NCI-H1092 (cell line): ENCODE measurements around the gene GRIK4.

ENCODE experiments used
- DNase-seq: peaks from one replicate; lab custom pipeline; 2025; lab: John Stamatoyannopoulos, UW

GRIK4 gene

DNA sequence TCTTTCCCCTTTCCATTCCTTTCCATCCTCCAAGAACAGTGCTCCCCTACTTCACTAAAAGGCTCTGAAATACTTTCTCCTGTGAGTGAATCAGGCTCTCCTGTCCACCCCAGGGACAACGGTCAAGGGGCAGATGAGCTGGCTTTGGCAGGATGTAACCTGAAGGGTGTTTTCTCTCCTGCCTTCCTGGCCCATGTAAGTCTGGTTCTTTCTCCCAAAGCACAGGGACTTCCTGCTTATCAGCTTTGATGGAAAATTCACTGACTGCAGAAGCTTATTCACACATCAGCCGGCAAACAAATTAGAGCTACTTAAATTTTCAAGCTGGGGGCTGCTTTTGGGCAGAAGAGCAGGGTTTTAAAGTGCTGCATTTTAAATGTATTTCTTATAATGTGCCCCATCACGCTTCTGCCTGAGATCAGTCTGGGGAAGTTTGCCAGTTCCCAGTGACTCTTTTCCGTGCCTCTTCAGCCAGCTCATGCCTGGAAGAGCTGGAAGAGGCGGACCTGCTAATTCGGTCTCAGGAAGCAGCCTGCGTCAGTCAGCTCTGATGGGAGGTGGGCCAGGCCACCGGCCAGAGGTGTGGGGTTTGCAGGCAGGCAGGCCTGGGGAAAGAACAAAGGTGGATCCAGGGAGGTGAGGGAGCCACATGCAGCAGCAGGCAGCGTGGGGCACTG, 372.0 kb downstream of the GRIK4 start:
- DNase-seq, result peak; percentile 25

DNA sequence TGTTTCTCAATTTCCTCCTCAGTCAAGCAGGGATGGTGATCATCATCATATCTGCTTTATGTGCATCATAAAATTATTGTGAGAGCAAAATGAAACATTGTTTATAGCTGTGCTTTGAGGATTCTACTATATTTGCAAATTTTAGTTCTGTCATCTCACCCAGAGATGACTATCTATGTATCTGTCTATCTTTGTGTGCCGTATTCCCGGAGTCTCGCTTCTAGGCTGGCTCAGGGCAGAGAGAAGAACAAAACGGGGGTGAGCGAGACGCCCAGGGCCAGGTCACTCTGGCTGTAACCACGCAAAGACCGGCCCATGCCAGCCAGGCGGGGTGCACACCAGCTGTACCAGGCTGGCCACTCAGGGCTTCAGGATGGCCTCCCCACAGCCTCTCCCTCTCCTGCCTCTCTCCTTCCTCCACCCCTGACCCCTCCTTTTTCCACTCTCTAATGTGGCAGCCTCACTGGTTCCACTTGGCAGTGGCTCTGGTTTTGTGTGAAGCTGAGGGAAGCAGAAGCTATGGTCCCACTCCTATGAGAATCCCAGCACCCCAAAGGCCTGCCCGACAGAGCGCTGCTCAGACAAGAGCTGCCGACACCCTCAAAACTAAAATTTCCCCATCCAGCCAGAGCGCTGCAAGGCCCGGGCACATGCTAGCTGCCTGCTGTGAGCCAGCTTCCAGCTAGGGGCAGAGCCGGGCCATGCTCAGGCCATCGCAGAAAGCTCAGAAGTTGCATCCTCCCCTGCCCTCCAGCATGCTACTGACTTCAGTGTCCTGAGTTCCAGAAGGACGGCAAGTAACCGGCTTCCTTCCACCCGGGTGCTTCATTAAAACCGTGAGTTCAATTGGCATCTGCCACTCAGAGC, 372.8 kb downstream of the GRIK4 start:
- DNase-seq, result no peak

DNA sequence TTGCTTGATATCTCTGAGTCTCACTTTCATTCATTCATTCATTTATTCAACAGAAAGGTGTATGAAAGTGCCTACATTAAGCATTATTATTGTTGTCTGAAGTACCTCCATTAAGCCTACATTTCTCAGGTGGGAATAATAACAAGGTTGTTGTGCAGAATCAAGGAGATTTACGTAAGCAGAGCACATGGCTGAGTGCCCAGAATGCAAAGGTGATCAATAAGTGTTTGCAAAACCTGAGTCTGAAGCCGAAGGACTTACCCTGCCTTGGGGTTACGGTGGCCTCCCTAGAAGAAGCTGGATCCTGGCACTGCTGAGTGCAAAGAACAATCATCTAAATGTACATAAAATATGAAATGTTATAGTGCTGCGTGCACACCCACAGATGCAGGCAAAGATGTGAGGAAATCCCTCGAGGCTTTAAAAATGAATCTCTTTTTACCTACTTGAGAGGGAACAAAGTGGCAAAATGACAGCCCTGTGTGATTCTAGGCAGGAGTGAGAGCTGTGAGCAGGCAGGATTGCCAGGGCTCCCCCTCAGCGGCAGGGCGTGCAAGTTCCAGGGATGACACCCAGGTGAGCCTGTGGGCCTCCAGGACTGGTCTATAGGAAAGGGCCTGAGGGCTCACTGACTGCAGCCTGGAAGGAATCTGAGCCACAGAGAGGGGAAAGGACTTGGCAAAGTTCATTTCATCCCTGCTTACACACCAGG, 379.2 kb downstream of the GRIK4 start:
- DNase-seq, result no peak

DNA sequence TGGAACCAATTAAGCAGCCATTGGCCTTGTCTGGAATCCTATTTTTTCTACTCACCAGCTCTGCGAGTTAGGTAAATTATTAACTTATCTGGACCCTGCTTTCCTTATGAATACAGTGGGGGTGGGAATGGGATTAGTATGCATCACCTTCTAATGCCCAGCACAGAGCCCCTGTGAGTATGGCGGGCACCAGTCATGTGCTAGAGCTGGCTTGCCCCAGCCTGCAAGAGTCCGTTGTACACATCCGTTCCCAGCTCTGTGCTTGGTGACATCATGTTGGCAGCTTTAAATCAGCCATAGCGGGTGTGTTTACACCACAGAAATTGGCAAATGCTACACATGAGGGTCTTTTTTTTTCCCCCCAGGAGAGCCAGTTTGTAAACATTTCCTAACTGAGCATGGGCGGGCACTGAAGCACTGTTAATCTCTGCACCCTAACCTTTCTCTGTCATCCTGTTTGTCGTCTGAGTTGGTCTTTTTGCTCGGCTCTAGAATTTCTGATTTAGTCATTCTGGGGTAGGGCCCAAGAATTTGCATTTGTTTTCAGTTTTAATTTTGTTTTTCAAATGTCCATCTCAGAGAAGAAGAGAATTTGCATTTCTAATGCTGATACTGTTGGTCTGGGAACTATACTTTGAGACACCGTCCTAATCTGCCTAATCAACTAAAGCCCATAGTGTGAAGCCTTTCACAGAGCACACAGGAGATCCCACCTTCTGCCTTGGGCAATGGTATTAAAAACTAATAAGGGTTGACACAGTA, 382.1 kb downstream of the GRIK4 start:
- DNase-seq, result no peak

DNA sequence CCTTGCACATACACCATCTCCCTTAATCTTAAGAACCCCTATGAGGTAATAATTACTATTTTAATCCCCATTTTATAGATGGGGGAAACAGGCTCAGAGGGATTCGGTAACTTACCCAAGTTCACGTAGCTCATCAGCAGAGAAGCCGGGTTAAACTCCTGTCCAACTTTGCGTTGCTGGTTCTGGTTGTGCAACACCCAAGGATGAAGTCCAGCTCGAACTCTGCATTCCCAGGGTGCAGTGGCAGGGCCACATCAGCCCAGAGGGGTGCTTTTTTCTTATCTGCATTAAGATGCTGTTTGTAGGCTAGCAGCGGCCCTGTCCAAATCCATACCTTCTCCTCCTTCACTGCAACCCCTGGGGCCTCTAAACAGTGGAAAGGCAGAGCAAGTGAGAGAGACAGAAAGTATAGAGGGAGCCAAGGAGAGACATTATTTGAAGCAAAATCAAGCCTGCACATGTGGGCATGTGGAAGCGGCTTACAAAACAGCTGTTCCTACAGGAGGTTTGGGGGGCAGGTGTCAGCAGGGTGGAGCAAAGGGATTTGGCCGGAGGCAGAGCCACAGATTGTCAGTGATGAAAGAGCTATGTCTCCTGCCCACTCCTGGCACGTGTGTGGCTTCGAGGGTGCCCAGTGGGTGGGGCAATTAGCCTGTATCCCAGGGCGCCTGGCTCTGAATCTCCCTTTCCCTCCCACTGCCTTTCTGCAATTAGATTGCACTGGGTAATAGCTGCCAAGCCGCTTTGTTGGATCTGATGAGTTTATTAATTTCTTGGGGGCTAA, 382.8 kb downstream of the GRIK4 start:
- DNase-seq, result peak; percentile 50

DNA sequence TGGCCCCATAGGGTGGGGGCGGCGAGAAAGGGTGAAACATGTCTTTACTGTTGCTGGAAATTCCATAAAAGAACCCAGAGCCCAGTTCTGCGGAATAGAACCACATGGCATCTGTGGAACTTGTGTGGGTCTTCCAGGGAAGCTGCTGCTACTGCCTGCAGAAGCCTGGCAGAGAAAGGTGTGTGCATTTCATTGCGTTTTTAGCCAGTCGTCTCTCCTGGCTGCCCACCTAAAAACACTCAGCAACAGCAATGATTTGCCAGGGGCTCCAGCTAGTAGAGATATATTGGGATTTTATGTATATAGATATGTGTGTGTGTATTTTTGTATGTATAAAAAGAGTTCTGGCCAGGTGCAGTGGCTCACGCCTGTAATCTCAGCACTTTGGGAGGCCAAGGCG, 385.1 kb downstream of the GRIK4 start:
- no peak for DNase-seq

DNA sequence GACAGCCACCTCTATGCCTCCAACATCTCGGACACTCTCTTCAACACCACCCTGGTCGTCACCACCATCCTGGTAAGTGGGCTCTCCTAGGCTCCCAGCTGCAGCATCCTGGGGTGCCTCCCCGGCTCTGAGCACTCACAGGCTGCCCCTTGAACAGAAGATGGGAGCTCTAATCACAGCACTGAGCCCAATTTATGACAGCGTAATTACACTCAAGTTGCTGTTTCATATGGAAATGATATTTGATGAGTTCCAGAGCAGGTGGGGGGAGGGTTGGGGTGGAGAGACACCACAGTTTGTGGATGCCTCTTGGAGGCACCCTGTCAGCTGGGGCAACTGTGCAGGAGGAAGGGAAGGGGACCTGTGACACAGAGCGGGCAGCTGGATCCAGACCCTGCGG, 387.0 kb downstream of the GRIK4 start:
- peak; percentile 47 for DNase-seq

DNA sequence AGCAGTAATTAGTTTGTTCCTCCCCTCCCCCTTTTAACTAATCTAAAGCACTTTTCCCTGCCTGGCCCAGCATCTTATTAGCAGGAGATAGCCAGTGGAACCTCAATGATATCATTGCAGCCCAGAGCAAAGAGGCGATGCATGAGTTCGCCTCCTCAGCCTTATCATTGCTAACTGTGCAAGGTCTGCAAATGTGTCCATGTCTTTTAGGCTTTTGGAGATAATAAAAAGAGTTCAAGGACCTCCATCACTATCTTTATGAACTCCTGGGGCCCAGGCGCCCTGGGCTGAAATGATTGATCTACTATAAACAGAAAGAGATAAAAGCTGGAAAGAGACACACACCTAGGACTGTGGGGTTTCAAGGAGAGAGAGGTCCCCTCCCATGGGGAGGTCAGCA, 388.2 kb downstream of the GRIK4 start:
- DNase-seq, result no peak

DNA sequence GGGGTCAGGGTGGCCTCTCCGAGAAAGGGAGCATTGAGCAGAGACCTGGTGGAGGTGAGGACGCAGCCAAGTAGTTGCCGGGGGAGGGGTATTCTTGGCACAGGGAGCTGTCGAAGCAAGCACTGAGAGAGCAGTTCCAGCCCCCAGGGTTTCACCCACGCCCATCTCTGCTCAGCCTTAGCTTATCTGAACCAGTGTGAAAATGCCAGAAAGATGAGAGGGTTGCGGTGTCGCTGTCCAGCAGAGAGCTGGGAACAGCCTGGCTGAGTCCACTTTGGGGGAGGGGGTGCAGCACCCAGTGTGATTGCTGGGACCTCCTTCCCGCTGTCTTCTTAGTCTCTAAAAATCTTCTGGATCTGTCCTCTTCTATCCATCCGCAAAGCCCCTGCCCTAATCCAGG, 389.1 kb downstream of the GRIK4 start:
- no peak for DNase-seq

DNA sequence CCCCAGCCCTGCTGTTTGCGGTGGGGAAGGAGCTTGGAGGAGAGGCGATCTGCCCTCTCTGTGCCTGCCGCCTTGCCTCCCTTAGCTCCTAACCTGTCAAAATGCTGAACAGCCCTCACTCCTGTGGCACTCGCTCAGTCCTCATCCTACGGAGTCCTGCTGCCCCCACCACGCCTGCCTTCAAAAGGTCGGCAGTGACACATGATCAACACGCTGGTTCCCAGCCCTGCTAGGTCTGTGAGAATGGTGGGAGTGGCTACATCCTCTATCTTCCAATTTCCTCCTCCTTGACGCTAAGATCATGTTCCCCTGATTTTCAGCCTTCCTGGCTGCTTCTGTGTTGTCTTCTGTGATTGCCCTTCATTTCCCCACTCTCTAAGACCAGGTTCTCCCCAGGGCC, 392.1 kb downstream of the GRIK4 start:
- no peak for DNase-seq

DNA sequence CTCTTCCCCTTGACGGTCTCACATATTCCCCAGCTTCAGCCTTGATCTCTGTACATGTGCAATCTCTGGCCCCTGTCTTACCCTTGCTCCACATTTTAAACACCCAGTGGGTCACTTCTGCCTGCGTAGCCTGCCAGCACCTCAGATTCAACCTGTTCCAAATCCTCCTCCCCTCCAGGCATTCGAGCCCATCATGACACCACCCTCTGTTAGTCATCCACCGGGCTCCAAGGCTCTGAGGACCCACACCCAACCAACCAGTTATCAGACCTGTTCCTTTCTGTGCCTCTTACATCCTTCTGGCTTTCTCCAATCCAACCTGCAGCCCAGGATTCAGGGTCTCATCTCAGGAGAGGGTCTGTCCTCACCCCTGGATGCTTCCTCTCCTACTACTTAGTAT, 392.6 kb downstream of the GRIK4 start:
- DNase-seq, result no peak

DNA sequence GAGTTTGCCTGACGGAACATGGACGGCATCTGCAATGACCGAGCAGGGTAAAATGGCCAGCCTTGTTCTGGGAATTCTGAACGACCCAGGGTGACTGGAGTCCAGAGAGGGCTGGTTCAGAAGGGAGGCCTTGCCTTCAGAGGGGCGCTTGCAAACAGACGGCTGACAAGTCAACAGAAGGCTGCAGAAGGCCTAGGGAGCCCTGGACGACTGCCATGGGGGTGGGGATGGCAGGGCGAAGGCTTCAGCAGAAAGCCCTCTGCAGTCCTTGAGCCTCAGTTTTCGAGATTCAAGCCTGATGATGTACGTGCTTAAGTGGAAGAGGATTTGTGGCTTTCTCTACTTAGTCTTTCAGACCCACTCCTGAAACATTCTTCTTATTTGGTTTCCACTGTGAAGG, 395.2 kb downstream of the GRIK4 start:
- DNase-seq, result no peak

DNA sequence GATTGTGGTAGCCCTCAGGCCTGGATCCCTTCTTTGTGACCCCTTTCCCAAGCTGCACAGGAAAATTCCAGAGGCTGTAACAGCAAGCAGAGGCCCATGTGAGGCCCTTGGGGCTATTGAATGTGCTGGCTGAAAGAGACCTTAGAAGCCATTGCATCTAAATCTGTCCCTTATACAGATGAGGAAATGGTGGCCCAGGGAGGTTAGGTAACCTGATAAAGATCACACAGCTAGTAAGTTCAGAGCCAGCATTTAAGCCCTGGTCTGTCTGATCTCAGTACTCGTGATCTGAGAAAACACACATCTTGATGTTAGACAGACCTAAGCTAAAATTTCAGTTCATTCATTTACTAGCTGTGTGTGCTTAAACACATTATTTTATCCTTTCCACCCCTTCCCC, 396.4 kb downstream of the GRIK4 start:
- no peak for DNase-seq

DNA sequence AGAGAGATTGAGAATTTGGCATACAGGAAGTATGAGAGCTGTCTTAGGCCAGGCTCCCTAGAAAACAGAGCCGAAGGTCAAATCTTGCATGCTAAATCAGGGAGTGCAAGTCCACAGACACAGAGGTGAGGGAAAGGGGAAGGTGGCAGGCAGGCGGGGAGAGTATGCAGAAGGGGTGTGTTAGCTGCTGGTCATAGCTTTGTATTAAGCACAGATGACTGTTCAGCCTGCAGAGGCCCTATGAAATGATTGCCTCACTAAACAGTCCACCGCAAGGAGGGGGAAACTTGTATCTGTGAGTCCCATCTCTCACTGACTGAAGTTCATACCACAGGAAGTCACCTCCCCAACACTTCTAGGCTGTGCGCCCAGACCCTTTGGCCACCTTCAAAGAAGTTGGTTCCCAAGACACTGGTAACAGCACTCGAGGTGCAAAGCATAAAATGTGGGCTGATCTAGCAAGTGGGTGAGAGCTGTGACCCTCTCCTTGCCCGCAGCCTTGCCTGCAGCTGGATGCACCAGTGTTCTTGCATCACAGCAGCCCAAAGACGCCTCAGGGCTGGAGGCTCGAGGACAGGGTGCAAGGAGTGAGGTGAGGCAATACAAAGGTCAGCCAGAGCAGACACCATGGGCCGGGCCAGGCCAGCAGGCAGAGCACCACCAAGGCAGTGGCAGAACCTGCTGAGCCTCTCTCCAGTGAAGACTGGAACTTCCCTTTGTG, 397.1 kb downstream of the GRIK4 start:
- no peak for DNase-seq

DNA sequence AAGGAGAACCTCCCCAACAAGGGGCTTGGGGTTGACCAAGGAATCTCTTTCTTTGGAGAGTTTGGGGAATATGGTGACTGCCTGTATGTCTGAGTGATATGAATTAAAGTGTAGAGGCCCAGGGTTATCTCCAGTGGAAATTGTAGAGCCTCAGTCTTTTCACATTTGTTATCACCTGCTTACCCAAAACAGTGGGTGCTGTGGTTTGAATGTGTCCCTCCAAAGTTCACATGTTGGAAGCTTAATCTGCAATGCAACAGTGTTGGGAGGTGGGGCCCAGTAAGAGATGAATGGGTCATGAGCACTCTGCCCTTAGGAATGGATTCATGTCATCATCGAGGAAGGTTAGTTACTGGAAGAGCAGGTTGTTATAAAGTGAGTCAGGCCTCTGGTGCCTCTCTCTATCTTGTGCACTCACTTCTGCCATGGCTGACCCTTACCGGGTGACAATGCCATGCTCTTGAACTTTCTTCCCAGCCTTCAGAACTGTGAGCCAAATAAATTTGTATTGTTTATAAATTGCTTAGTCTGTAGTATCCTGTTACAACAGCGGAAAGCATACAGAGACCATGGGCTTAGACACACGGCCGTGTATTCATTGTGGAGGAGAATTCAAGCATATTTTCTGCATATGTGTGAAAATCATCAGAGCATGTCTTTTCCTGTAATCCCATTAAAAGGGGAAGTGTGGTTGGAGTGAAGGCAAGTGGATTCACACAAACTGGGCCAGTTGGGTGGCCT, 398.3 kb downstream of the GRIK4 start:
- no peak for DNase-seq

DNA sequence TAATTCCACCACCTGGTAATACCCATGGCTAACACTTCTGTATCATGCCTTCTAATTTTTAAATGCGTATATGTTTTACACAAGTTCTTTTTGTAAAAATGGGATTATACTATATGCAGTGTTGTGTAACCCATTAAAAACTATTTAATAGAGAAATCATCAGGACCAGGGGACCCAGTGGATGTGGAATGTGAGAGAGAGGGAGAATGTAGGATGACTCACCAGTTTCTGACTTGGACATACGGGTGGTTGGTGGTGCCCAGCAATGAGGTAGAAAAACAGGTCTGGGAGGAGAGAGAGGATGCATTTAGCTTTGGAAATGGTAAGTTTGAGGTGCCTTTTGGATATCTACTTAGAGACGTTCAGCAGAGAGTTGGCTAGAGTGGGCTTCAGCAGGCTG, 400.4 kb downstream of the GRIK4 start:
- DNase-seq, result no peak

DNA sequence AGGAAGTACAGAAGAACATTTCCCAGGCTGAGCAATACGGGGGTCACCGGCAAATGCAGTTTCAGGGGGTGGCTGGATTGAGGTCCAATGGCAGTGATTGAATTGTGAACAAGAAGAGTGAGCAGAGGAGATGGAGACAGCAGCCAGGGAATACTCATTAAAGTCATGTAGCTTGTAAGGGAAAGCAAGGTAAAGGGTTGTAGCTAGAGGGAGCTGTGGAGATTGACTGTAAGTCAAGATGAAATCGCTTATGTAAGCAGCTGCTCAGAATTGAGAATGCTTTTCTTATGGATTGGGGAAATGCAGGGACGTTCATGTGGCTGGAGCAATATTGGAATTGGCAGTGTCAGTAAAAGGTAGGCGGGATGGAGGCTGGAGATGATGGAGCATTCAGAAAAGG, 401.0 kb downstream of the GRIK4 start:
- DNase-seq, result no peak

DNA sequence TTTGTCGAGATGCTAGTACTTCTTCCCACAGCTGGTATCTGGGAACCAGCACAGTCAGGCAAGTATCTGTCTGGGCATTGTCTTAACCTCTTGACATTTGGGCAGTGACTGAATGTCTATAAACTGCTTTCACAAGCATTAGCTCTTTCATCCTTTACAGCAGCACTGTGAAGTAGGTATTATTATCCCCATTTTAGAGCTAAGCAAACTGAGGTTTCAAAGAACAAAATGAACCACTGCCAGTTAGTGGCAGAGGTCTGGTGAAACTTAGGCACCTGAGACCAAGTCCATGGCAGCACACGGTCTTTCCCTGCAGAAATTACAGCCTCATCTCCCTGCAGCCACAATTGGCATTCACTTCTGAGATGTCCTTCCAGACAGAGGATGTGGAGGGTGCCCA, 401.4 kb downstream of the GRIK4 start:
- no peak for DNase-seq

DNA sequence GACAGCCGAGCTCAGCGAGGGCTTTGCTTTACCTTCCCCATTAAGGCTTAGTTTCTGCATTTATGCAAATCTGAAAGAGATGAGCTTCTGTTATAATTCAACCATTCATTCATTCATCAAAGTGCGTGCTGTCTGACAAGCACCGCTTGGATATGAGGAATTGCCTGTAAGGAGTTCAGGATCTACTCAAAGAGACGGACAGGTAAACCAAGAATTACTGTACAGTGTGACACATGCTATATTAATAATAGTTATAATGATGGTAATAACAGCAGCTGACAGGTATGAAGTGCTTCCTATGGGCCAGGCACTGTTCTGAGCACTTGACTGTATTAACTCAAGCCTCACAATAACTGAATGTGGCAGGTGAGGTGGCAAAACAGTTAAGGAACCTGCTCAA, 402.5 kb downstream of the GRIK4 start:
- DNase-seq, result no peak

DNA sequence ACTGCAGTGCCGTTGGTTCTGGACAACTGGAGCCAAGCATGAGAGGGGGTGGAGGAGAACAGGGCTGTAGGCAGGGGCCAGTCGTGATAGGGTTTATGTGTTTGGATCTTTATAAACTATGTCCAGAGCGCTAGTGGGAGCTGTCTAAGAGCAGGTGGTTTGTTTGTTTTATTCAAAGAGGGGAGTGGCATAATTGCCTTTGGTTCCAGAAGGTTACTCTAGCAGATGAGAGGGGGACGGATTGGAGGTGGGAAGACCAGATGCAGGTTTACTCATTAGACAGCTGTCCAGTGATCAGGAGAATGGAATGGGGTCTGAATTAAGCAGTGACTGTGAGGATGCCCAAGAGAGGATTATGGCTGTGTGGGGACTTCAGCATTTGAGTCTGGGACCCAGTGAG, 403.1 kb downstream of the GRIK4 start:
- no peak for DNase-seq
